ENCODE data around the gene POLR2F. TPM values are rescaled to one million over a fixed set of nuclear protein-coding genes. Genes with fewer than 3 reads are reported as not detected.
"Not testable (repeated sequence)": the region's sequence is repeated elsewhere in the genome, so short reads cannot be mapped to it uniquely, and the experiment has no call there.

Gene POLR2F
- total RNA-seq, 1 experiment from 2014 or later, result 116 TPM

DNA sequence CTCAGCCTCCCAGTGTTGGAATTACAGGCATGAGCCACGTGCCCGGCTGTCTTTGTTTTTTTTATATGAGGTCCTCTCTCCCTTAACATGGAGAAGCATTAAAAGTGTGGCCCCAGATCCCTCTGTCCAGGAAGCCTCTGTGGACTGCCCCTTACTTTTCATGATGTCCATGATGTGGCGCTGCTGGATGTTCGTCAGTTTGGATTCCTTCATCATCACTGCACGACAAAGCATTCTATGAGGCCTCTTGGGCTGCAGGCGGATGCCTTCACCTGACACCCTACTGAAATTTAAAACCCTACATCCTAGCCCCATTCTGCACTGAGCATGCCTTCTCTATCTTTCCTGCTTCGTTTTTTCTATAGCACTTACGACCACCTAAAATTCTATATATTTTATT lies 2.2 kb upstream of the POLR2F start:
- Mint-ChIP-seq H3K4me3 (ENCODE audit: unreplicated experiment) (no peak overlapping the region), H3K36me3 (ENCODE audit: insufficient read depth, unreplicated experiment) (peaks cover 9% of the 10 kb centered on the region), H3K9me3 (ENCODE audit: unreplicated experiment) (no peaks in the 10 kb centered on the region), H3K4me1 (ENCODE audit: low read depth, unreplicated experiment) (peaks cover 10% of the 10 kb centered on the region), H3K27me3 (ENCODE audit: insufficient read depth, unreplicated experiment) (no peaks in the 10 kb centered on the region), H3K27ac (ENCODE audit: unreplicated experiment) (no peak overlapping the region)
- Histone ChIP-seq H3K36me3 (ENCODE audit: control insufficient read depth, insufficient read depth, low read length) (no peaks in the 10 kb centered on the region), H3K9me3 (no peaks in the 10 kb centered on the region), H3K4me1 (peaks cover 5% of the 10 kb centered on the region; the same call in 1 of the 2 replicates), H3K27me3 (replicated peaks; ENCODE audit: control insufficient read depth, insufficient read depth, low read length) (no peaks in the 10 kb centered on the region), H3K4me3 (ENCODE audit: low read depth, low read length) (no peak overlapping the region)
- intact Hi-C loops (cut with micrococcal nuclease; ENCODE audit: unreplicated experiment), result loop anchor here (5.0 to 10.0 kb wide), 2 partner anchors 64 to 147 kb away; partner anchors contain the start of gene GCAT
- DNase-seq, result no peak
- no peak for TF ChIP-seq CTCF (IDR thresholded peaks at IDR 0.05; ENCODE audit: insufficient read depth in 1 of 2, low read depth in 1 of 2, low read length in 1 of 2, severe bottlenecking in 1 of 2, unreplicated experiment in 1 of 2)
- ChIA-PET CTCF (interaction anchor here (0.7 kb wide), 1 partner anchor 18 kb away, joined by 8 read pairs; no protein-coding TSS in a partner anchor), POLR2A (no interaction called here)
- no TSS peak for BruUV-seq (replicated peaks)

DNA sequence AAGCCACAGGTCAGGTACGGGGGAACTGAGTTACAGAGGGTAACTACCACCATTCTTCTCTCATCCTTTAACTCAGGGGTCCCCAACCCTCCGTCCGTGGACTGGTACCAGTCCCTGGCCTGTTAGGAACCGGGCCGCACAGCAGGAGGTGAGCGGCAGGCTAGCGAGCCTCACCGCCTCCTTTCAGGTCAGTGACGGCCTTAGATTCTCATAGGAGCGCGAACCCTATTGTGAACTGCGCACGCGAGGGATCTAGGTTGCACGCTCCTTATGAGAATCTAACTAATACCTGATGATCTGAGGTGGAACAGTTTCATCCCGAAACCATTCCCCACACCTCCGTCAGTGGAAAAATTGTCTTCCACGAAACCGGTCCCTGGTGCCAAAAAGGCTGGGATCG lies 870 bp upstream of the POLR2F start:
- H3K36me3 ChIP-seq (ENCODE audit: control insufficient read depth, insufficient read depth, low read length); H3K4me1 ChIP-seq; H3K27me3 ChIP-seq (replicated peaks; ENCODE audit: control insufficient read depth, insufficient read depth, low read length); BruUV-seq (replicated peaks); CTCF ChIA-PET; H3K27me3 Mint-ChIP-seq (ENCODE audit: insufficient read depth, unreplicated experiment); H3K36me3 Mint-ChIP-seq (ENCODE audit: insufficient read depth, unreplicated experiment); H3K9me3 ChIP-seq; H3K9me3 Mint-ChIP-seq (ENCODE audit: unreplicated experiment): not testable (repeated sequence)
- Mint-ChIP-seq H3K4me1 (ENCODE audit: low read depth, unreplicated experiment) (peaks cover 10% of the 10 kb centered on the region), H3K4me3 (ENCODE audit: unreplicated experiment) (peak overlapping the region; percentile 80), H3K27ac (ENCODE audit: unreplicated experiment) (peak overlapping the region; percentile 90)
- H3K4me3 ChIP-seq (ENCODE audit: low read depth, low read length), result peak overlapping the region; percentile 69
- POLR2A ChIA-PET, result interaction anchor here (1.6 kb wide), 1 partner anchor 145 kb away, joined by 7 read pairs; the partner anchor contains the start of gene GCAT
- intact Hi-C loops (cut with micrococcal nuclease; ENCODE audit: unreplicated experiment), result loop anchor here (5.0 to 10.0 kb wide), 2 partner anchors 65 to 148 kb away; partner anchors contain the start of gene GCAT
- DNase-seq, result peak in 1 of 2 experiments; percentile 28

GRCh38 chr22:37953062-37953436 lies 450 bp upstream of the POLR2F start:
- TF ChIP-seq CTCF (IDR thresholded peaks at IDR 0.05; ENCODE audit: insufficient read depth in 1 of 2, low read depth in 1 of 2, low read length in 1 of 2, severe bottlenecking in 1 of 2, unreplicated experiment in 1 of 2), result no peak
- POLR2A ChIA-PET, result interaction anchor here (1.0 to 1.6 kb wide), 4 partner anchors 13 to 145 kb away, joined by 3 to 7 read pairs (median 3); partner anchors contain the start of genes GCAT and MICALL1
- intact Hi-C loops (cut with micrococcal nuclease; ENCODE audit: unreplicated experiment), result loop anchor here (5.0 to 10.0 kb wide), 2 partner anchors 66 to 148 kb away; partner anchors contain the start of gene GCAT

More at GRCh38 chr22:37953062-37953436, 450 bp upstream of the POLR2F start:
- Histone ChIP-seq H3K36me3 (ENCODE audit: control insufficient read depth, insufficient read depth, low read length) (no peaks in the 10 kb centered on the region), H3K9me3 (no peaks in the 10 kb centered on the region), H3K4me1 (peaks cover 5% of the 10 kb centered on the region; the same call in 1 of the 2 replicates), H3K27me3 (replicated peaks; ENCODE audit: control insufficient read depth, insufficient read depth, low read length) (no peaks in the 10 kb centered on the region), H3K4me3 (ENCODE audit: low read depth, low read length) (peak overlapping the region; percentile 69)
- Mint-ChIP-seq H3K27ac (ENCODE audit: unreplicated experiment) (peak overlapping the region; percentile 90), H3K4me1 (ENCODE audit: low read depth, unreplicated experiment) (peaks cover 10% of the 10 kb centered on the region), H3K9me3 (ENCODE audit: unreplicated experiment) (no peaks in the 10 kb centered on the region), H3K36me3 (ENCODE audit: insufficient read depth, unreplicated experiment) (peaks cover 9% of the 10 kb centered on the region), H3K27me3 (ENCODE audit: insufficient read depth, unreplicated experiment) (no peaks in the 10 kb centered on the region), H3K4me3 (ENCODE audit: unreplicated experiment) (peak overlapping the region; percentile 80)
- no peak for DNase-seq
- no TSS peak for BruUV-seq (replicated peaks)
- CTCF ChIA-PET, result interaction anchor here (1.0 to 1.2 kb wide), 2 partner anchors 47 to 99 kb away, joined by 4 to 6 read pairs; partner anchors contain the start of gene MICALL1

Measured in Caco-2 (cell line).